ENCODE measurements around the gene CLCN7.
A peak's percentile ranks its signal among the peaks of the same experiment; 100 is the strongest.

The CLCN7 gene

DNA sequence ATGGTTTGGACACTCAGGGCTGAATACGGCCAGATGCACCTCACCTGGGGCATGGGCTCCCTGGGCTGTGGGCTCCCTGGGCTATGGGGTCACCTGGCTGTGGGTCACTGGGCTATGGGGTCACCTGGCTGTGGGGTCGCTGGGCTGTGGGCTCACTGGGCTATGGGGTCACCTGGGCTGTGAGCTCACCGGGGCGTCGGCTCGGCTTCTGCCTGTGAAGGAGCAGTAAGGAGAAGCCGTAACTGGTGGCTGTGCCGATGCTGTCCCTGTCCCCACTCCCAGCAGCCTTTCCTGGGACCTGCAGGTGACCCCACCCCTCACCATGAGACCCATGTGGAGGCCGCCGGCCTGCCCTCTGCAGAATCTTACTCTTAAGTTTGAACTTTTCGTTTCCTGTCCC lies 45.8 kb downstream of the CLCN7 start:
- H3K36me3 ChIP-seq (ENCODE audit: low read depth): no peaks in the 10 kb centered on the region
- ATAC-seq (ENCODE audit: low read depth) (no peak), DNase-seq (ENCODE audit: low spot score) (no peak)
- H3K4me3 ChIP-seq (ENCODE audit: severe bottlenecking): no peak overlapping the region
- TF ChIP-seq, protein P1, sequence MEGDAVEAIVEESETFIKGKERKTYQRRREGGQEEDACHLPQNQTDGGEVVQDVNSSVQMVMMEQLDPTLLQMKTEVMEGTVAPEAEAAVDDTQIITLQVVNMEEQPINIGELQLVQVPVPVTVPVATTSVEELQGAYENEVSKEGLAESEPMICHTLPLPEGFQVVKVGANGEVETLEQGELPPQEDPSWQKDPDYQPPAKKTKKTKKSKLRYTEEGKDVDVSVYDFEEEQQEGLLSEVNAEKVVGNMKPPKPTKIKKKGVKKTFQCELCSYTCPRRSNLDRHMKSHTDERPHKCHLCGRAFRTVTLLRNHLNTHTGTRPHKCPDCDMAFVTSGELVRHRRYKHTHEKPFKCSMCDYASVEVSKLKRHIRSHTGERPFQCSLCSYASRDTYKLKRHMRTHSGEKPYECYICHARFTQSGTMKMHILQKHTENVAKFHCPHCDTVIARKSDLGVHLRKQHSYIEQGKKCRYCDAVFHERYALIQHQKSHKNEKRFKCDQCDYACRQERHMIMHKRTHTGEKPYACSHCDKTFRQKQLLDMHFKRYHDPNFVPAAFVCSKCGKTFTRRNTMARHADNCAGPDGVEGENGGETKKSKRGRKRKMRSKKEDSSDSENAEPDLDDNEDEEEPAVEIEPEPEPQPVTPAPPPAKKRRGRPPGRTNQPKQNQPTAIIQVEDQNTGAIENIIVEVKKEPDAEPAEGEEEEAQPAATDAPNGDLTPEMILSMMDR (IDR thresholded peaks at IDR 0.05; ENCODE audit: poor library complexity, severe bottlenecking): no peak
- no peaks in the 10 kb centered on the region for H3K4me1 ChIP-seq (ENCODE audit: insufficient read depth, poor library complexity, severe bottlenecking)
- H3K27me3 ChIP-seq (ENCODE audit: insufficient read depth, poor library complexity, severe bottlenecking): no peaks in the 10 kb centered on the region
- H3K27ac ChIP-seq (ENCODE audit: poor library complexity, severe bottlenecking): no peak overlapping the region
- H3K9me3 ChIP-seq (ENCODE audit: severe bottlenecking): no peaks in the 10 kb centered on the region

DNA sequence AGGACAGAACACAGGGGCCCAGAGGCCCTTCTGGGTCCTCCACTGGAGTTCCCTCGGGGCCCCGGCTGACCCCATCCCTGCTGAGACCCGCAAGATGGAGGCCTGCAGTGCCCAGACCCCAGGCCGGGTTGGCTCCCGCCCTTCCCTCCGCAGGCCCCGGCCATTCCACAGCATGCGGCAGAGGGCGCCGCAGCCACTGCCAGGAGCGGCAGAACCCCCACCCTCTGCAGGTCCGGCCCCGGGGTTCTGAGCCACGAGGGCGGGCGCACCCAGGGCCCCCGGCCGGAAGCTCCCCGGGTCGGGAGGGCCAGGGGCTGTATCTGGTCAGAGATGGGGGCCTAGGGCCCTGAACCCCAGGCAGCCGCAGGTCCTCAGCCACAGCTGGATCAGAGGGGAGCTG lies 46.3 kb downstream of the CLCN7 start:
- DNase-seq (ENCODE audit: low spot score) (peak; percentile 57), ATAC-seq (ENCODE audit: low read depth) (peak; percentile 11; the same call in 1 of the 3 replicates)
- Histone ChIP-seq H3K4me1 (ENCODE audit: insufficient read depth, poor library complexity, severe bottlenecking) (no peaks in the 10 kb centered on the region), H3K4me3 (ENCODE audit: severe bottlenecking) (no peak overlapping the region), H3K27ac (ENCODE audit: poor library complexity, severe bottlenecking) (no peak overlapping the region), H3K9me3 (ENCODE audit: severe bottlenecking) (no peaks in the 10 kb centered on the region), H3K36me3 (ENCODE audit: low read depth) (no peaks in the 10 kb centered on the region), H3K27me3 (ENCODE audit: insufficient read depth, poor library complexity, severe bottlenecking) (no peaks in the 10 kb centered on the region)
- TF ChIP-seq, protein P1 (IDR thresholded peaks at IDR 0.05; ENCODE audit: poor library complexity, severe bottlenecking): no peak

DNA sequence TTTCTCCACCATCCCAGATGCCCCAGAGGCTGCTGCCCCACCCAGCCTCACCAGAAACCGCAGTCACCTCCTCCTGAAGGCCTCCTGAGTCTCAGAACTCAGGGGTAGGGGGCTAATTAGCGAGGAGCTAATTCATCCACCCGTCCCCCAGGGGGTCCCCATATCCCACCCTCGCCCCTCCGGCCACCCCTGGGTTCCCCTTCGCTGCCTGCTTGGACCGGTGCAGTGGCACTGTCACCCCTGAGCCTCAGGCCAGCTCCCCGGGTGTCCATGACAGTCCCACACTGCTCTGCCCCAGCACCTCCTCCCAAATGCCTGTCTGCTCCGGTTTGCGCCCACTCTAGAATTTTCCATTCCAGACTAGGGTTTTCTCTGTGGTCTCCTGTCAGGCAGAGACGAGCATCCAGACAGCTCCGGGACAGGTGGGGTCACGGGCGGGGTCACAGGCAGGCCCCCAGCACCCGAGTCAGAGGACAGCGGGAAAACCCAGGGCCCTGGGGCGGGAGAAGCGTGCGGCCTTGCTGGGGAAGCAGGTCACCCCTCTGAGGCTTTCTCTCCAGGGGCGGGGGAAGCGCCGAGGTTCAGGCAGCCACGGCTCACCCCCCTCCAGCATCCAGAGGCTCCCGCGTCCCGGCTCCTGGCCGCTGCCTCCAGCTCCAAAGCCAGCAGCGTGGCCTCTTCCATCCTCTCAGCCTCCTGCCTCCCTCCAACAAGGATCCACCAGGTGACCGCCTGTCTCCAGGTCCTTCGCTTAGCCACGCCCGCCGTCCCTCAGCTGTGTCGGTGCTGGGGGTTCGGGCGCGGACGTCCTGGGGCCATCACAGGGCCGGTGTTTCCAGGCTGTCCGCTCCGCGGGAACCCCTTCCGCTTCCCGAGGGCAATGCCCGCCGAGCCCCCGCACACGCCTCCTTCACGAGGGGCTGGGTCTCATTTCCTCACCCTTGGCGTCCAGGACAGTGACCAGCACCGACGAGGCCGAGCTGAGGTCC lies 47.1 kb downstream of the CLCN7 start:
- Histone ChIP-seq H3K9me3 (ENCODE audit: severe bottlenecking) (no peaks in the 10 kb centered on the region), H3K27ac (ENCODE audit: poor library complexity, severe bottlenecking) (no peak overlapping the region), H3K4me3 (ENCODE audit: severe bottlenecking) (no peak overlapping the region), H3K4me1 (ENCODE audit: insufficient read depth, poor library complexity, severe bottlenecking) (no peaks in the 10 kb centered on the region), H3K36me3 (ENCODE audit: low read depth) (no peaks in the 10 kb centered on the region), H3K27me3 (ENCODE audit: insufficient read depth, poor library complexity, severe bottlenecking) (no peaks in the 10 kb centered on the region)
- DNase-seq (ENCODE audit: low spot score) (peak; percentile 68), ATAC-seq (ENCODE audit: low read depth) (no peak)
- TF ChIP-seq, protein P1 (IDR thresholded peaks at IDR 0.05; ENCODE audit: poor library complexity, severe bottlenecking): no peak

DNA sequence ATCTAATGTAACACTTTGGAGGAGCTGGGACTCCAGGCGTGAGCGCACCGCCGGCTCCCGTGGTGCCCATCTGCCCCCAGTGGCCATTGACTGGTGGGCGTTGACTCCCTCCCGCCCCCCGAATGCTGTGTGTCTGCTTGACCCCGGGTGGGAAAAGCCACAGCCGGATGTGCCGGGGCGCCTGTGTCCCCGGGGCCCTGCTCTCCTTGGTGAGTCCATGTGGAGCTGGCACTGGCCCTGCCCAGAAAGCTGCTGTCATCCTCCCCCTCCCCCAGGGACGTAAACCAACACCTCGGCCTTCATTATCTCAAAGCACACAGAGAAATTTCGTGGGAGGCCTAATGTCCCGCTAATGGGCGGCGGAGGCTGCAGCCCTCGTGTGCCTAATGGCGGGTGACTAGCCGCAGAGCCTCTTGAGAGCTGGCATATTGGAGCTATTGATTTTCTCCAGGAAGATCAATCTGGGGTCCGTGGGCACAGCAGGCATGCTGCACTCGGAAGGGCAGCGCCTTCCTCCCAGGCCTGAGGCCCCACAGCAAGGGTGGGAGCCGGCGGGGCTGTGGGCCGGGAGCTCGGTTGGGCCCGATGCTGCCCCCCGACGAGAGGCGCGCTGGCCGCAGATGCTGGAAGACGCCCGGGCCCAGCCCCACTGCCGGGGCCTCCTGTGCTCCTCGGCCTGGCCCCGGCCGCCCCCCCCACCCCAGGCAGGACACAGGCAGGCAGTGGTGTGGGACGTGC lies 47.9 kb downstream of the CLCN7 start:
- no peak overlapping the region for H3K27ac ChIP-seq (ENCODE audit: poor library complexity, severe bottlenecking)
- H3K27me3 ChIP-seq (ENCODE audit: insufficient read depth, poor library complexity, severe bottlenecking): no peaks in the 10 kb centered on the region
- DNase-seq (ENCODE audit: low spot score): peak; percentile 55
- no peak for ATAC-seq (ENCODE audit: low read depth)
- no peaks in the 10 kb centered on the region for H3K4me1 ChIP-seq (ENCODE audit: insufficient read depth, poor library complexity, severe bottlenecking)
- peaks cover 2% of the 10 kb centered on the region for H3K9me3 ChIP-seq (ENCODE audit: severe bottlenecking)
- TF ChIP-seq, protein P1 (IDR thresholded peaks at IDR 0.05; ENCODE audit: poor library complexity, severe bottlenecking): no peak
- H3K36me3 ChIP-seq (ENCODE audit: low read depth): no peaks in the 10 kb centered on the region
- H3K4me3 ChIP-seq (ENCODE audit: severe bottlenecking): no peak overlapping the region

Measured in RWPE2 (cell line).